GM12892 (cell line): Measurements from ENCODE around the gene ALKBH7. TPM values are rescaled to one million over a fixed set of nuclear protein-coding genes. Genes with fewer than 3 reads are reported as not detected.
A peak's percentile ranks its signal among the peaks of the same experiment; 100 is the strongest.
"Not testable (repeated sequence)": the region's sequence is repeated elsewhere in the genome, so short reads cannot be mapped to it uniquely, and the experiment has no call there.

Experiments
- DNase-seq: peaks from one replicate; pipeline ENCODE4 v3.0.0; 2011; ENCODE audit not compliant: insufficient read length
- FAIRE-seq: peaks from 2 replicates; lab custom pipeline; 2011; peaks lifted over from hg19 to GRCh38; lab: Jason Lieb, UNC
- POLR2A ChIP-seq: IDR thresholded peaks from 2 replicates; pipeline ENCODE4 v1.6.1; 2011; ENCODE audit warnings: low read depth, low read length, control low read depth
- POLR2AphosphoS5 ChIP-seq: IDR thresholded peaks from 2 replicates; pipeline ENCODE4 v1.6.1; 2011; ENCODE audit warnings: low read depth, low read length, control low read depth
- TAF1 ChIP-seq: IDR thresholded peaks from 2 replicates; pipeline ENCODE4 v1.6.1; 2011; ENCODE audit warnings: low read depth, mild to moderate bottlenecking, control low read depth, low read length, borderline replicate concordance
- polyA plus RNA-seq: library from polyadenylated mRNA; unstranded; fragments of >200 nt; gene quantifications from one replicate; pipeline ENCODE4 v1.2.1, GENCODE V29; 2012; ENCODE audit warnings: missing spikeins, inconsistent platforms; ENCODE audit not compliant: missing spikeins

ALKBH7 gene
- 15.1 TPM for polyA plus RNA-seq

- peak; percentile 92 for DNase-seq
- TF ChIP-seq POLR2A, result peak; percentile 67; the same call in 1 of the 2 replicates
- TF ChIP-seq POLR2AphosphoS5, result no peak
- FAIRE-seq, result peak; percentile 100
Measured at GRCh38 chr19:6372594-6373095, at the start of gene ALKBH7. TSS of gene ALKBH7 (plus strand) at chr19:6372794. CDS start at chr19:6372821, 27 bp downstream.

GRCh38 chr19:6324757-6325156 lies 47.8 kb upstream of the ALKBH7 start:
- no peak for DNase-seq
- TF ChIP-seq POLR2AphosphoS5 (no peak), TAF1 (no peak), POLR2A (no peak)
- FAIRE-seq, result no peak

- no peak for DNase-seq
- FAIRE-seq, result no peak
- TF ChIP-seq POLR2A (no peak), POLR2AphosphoS5 (no peak), TAF1 (no peak)
Measured at GRCh38 chr19:6325614-6326013, 47.0 kb upstream of the ALKBH7 start.

- DNase-seq (no peak), FAIRE-seq (no peak)
- TF ChIP-seq TAF1, result no peak
- TF ChIP-seq POLR2A, result no peak
- no peak for TF ChIP-seq POLR2AphosphoS5
Measured at GRCh38 chr19:6326815-6327214, 45.8 kb upstream of the ALKBH7 start.

- DNase-seq (no peak), FAIRE-seq (no peak)
- TF ChIP-seq TAF1, result no peak
- TF ChIP-seq POLR2AphosphoS5, result no peak
- no peak for TF ChIP-seq POLR2A
Measured at GRCh38 chr19:6333439-6333838, 39.2 kb upstream of the ALKBH7 start, which contains the start of gene ACER1. TSS of gene ACER1 (minus strand) at chr19:6333612. CDS start at chr19:6333551, 61 bp downstream.

GRCh38 chr19:6334490-6335285 lies 37.9 kb upstream of the ALKBH7 start:
- FAIRE-seq, result no peak
- TF ChIP-seq TAF1, result no peak
- no peak for TF ChIP-seq POLR2A
- TF ChIP-seq POLR2AphosphoS5, result no peak
- no peak for DNase-seq

GRCh38 chr19:6340493-6341201 lies 31.9 kb upstream of the ALKBH7 start:
- TF ChIP-seq POLR2A (no peak), POLR2AphosphoS5 (no peak), TAF1 (no peak)
- DNase-seq (no peak), FAIRE-seq (peak; percentile 58)

GRCh38 chr19:6343462-6343861 lies 29.1 kb upstream of the ALKBH7 start:
- DNase-seq (no peak), FAIRE-seq (no peak)
- TF ChIP-seq TAF1 (no peak), POLR2A (no peak), POLR2AphosphoS5 (no peak)

- DNase-seq, result not testable (repeated sequence)
Measured at GRCh38 chr19:6349271-6349670, 23.3 kb upstream of the ALKBH7 start.

GRCh38 chr19:6350688-6351087 lies 21.9 kb upstream of the ALKBH7 start:
- DNase-seq (no peak), FAIRE-seq (no peak)
- TF ChIP-seq TAF1 (no peak), POLR2AphosphoS5 (no peak), POLR2A (no peak)

More at GRCh38 chr19:6349271-6349670, 23.3 kb upstream of the ALKBH7 start:
- FAIRE-seq, result not testable (repeated sequence)

GRCh38 chr19:6352381-6353165 lies 20.0 kb upstream of the ALKBH7 start:
- DNase-seq (no peak), FAIRE-seq (no peak)
- TF ChIP-seq TAF1, result no peak
- TF ChIP-seq POLR2AphosphoS5, result no peak
- TF ChIP-seq POLR2A, result no peak

- FAIRE-seq (no peak), DNase-seq (no peak)
- TF ChIP-seq POLR2A, result no peak
- TF ChIP-seq POLR2AphosphoS5, result no peak
- no peak for TF ChIP-seq TAF1
Measured at GRCh38 chr19:6354098-6354674, 18.4 kb upstream of the ALKBH7 start.

- FAIRE-seq, DNase-seq: not testable (repeated sequence)
Measured at GRCh38 chr19:6355321-6356040, 17.1 kb upstream of the ALKBH7 start.
